ENCODE measurements around the gene GPR33.
"Not testable (repeated sequence)": the region's sequence is repeated elsewhere in the genome, so short reads cannot be mapped to it uniquely, and the experiment has no call there.

The GPR33 gene

GRCh38 chr14:31492759-31493498 lies 5.1 kb upstream of the GPR33 start:
- Histone ChIP-seq H3K27me3 (ENCODE audit: control insufficient read depth, insufficient read depth, low read length) (no peaks in the 10 kb centered on the region), H3K4me1 (ENCODE audit: control insufficient read depth, insufficient read depth, low read length) (no peaks in the 10 kb centered on the region), H3K9ac (ENCODE audit: low read depth, low read length) (no peak overlapping the region), H3K36me3 (ENCODE audit: control insufficient read depth, insufficient read depth, low read length) (no peaks in the 10 kb centered on the region), H3K4me3 (ENCODE audit: low read depth, low read length) (no peak overlapping the region), H3K9me3 (ENCODE audit: control insufficient read depth, insufficient read depth, low read length) (no peaks in the 10 kb centered on the region)

GRCh38 chr14:31489691-31490090 lies 1.9 kb upstream of the GPR33 start:
- H3K4me3 ChIP-seq (ENCODE audit: low read depth, low read length) = no peak overlapping the region
- H3K9me3 ChIP-seq (ENCODE audit: control insufficient read depth, insufficient read depth, low read length) = no peaks in the 10 kb centered on the region
- no peak overlapping the region for H3K9ac ChIP-seq (ENCODE audit: low read depth, low read length)
- no peaks in the 10 kb centered on the region for H3K4me1 ChIP-seq (ENCODE audit: control insufficient read depth, insufficient read depth, low read length)
- H3K36me3 ChIP-seq (ENCODE audit: control insufficient read depth, insufficient read depth, low read length) = no peaks in the 10 kb centered on the region
- H3K27me3 ChIP-seq (ENCODE audit: control insufficient read depth, insufficient read depth, low read length) = no peaks in the 10 kb centered on the region

- H3K4me3 ChIP-seq (ENCODE audit: low read depth, low read length) = no peak overlapping the region
- H3K27me3 ChIP-seq (ENCODE audit: control insufficient read depth, insufficient read depth, low read length) = no peaks in the 10 kb centered on the region
- H3K9ac ChIP-seq (ENCODE audit: low read depth, low read length) = no peak overlapping the region
- no peaks in the 10 kb centered on the region for H3K4me1 ChIP-seq (ENCODE audit: control insufficient read depth, insufficient read depth, low read length)
- no peaks in the 10 kb centered on the region for H3K9me3 ChIP-seq (ENCODE audit: control insufficient read depth, insufficient read depth, low read length)
- no peaks in the 10 kb centered on the region for H3K36me3 ChIP-seq (ENCODE audit: control insufficient read depth, insufficient read depth, low read length)
Observed at GRCh38 chr14:31486764-31487163, 1.1 kb downstream of the GPR33 start.

- Histone ChIP-seq H3K36me3 (ENCODE audit: control insufficient read depth, insufficient read depth, low read length) (no peaks in the 10 kb centered on the region), H3K4me3 (ENCODE audit: low read depth, low read length) (no peak overlapping the region), H3K9me3 (ENCODE audit: control insufficient read depth, insufficient read depth, low read length) (no peaks in the 10 kb centered on the region), H3K9ac (ENCODE audit: low read depth, low read length) (no peak overlapping the region), H3K4me1 (ENCODE audit: control insufficient read depth, insufficient read depth, low read length) (no peaks in the 10 kb centered on the region), H3K27me3 (ENCODE audit: control insufficient read depth, insufficient read depth, low read length) (no peaks in the 10 kb centered on the region)
Observed at GRCh38 chr14:31484754-31485153, 3.1 kb downstream of the GPR33 start.

GRCh38 chr14:31480156-31480555 lies 7.7 kb downstream of the GPR33 start:
- H3K9ac ChIP-seq (ENCODE audit: low read depth, low read length) = no peak overlapping the region
- H3K9me3 ChIP-seq (ENCODE audit: control insufficient read depth, insufficient read depth, low read length) = no peaks in the 10 kb centered on the region
- H3K4me1 ChIP-seq (ENCODE audit: control insufficient read depth, insufficient read depth, low read length) = no peaks in the 10 kb centered on the region
- H3K36me3 ChIP-seq (ENCODE audit: control insufficient read depth, insufficient read depth, low read length) = no peaks in the 10 kb centered on the region
- no peaks in the 10 kb centered on the region for H3K27me3 ChIP-seq (ENCODE audit: control insufficient read depth, insufficient read depth, low read length)
- no peak overlapping the region for H3K4me3 ChIP-seq (ENCODE audit: low read depth, low read length)

- Histone ChIP-seq H3K9ac (ENCODE audit: low read depth, low read length) (no peak overlapping the region), H3K4me3 (ENCODE audit: low read depth, low read length) (no peak overlapping the region), H3K36me3 (ENCODE audit: control insufficient read depth, insufficient read depth, low read length) (no peaks in the 10 kb centered on the region), H3K27me3 (ENCODE audit: control insufficient read depth, insufficient read depth, low read length) (no peaks in the 10 kb centered on the region), H3K4me1 (ENCODE audit: control insufficient read depth, insufficient read depth, low read length) (no peaks in the 10 kb centered on the region), H3K9me3 (ENCODE audit: control insufficient read depth, insufficient read depth, low read length) (no peaks in the 10 kb centered on the region)
Observed at GRCh38 chr14:31479027-31479426, 8.8 kb downstream of the GPR33 start.

GRCh38 chr14:31477248-31477647 lies 10.6 kb downstream of the GPR33 start:
- no peaks in the 10 kb centered on the region for H3K27me3 ChIP-seq (ENCODE audit: control insufficient read depth, insufficient read depth, low read length)
- no peak overlapping the region for H3K9ac ChIP-seq (ENCODE audit: low read depth, low read length)
- H3K9me3 ChIP-seq (ENCODE audit: control insufficient read depth, insufficient read depth, low read length) = no peaks in the 10 kb centered on the region

GRCh38 chr14:31476131-31476866 lies 11.5 kb downstream of the GPR33 start:
- no peaks in the 10 kb centered on the region for H3K36me3 ChIP-seq (ENCODE audit: control insufficient read depth, insufficient read depth, low read length)
- H3K27me3 ChIP-seq (ENCODE audit: control insufficient read depth, insufficient read depth, low read length) = no peaks in the 10 kb centered on the region
- no peaks in the 10 kb centered on the region for H3K4me1 ChIP-seq (ENCODE audit: control insufficient read depth, insufficient read depth, low read length)
- H3K9ac ChIP-seq (ENCODE audit: low read depth, low read length) = no peak overlapping the region
- no peaks in the 10 kb centered on the region for H3K9me3 ChIP-seq (ENCODE audit: control insufficient read depth, insufficient read depth, low read length)
- H3K4me3 ChIP-seq (ENCODE audit: low read depth, low read length) = no peak overlapping the region

More at GRCh38 chr14:31477248-31477647, 10.6 kb downstream of the GPR33 start:
- no peaks in the 10 kb centered on the region for H3K36me3 ChIP-seq (ENCODE audit: control insufficient read depth, insufficient read depth, low read length)
- H3K4me1 ChIP-seq (ENCODE audit: control insufficient read depth, insufficient read depth, low read length) = no peaks in the 10 kb centered on the region
- no peak overlapping the region for H3K4me3 ChIP-seq (ENCODE audit: low read depth, low read length)

GRCh38 chr14:31466554-31466953 lies 21.3 kb downstream of the GPR33 start:
- Histone ChIP-seq H3K36me3 (ENCODE audit: control insufficient read depth, insufficient read depth, low read length) (no peaks in the 10 kb centered on the region), H3K4me3 (ENCODE audit: low read depth, low read length) (no peak overlapping the region), H3K27me3 (ENCODE audit: control insufficient read depth, insufficient read depth, low read length) (no peaks in the 10 kb centered on the region), H3K9ac (ENCODE audit: low read depth, low read length) (no peak overlapping the region), H3K4me1 (ENCODE audit: control insufficient read depth, insufficient read depth, low read length) (no peaks in the 10 kb centered on the region), H3K9me3 (ENCODE audit: control insufficient read depth, insufficient read depth, low read length) (no peaks in the 10 kb centered on the region)

GRCh38 chr14:31465111-31465510 lies 22.7 kb downstream of the GPR33 start:
- no peak overlapping the region for H3K9ac ChIP-seq (ENCODE audit: low read depth, low read length)
- no peak overlapping the region for H3K4me3 ChIP-seq (ENCODE audit: low read depth, low read length)
- no peaks in the 10 kb centered on the region for H3K27me3 ChIP-seq (ENCODE audit: control insufficient read depth, insufficient read depth, low read length)
- no peaks in the 10 kb centered on the region for H3K9me3 ChIP-seq (ENCODE audit: control insufficient read depth, insufficient read depth, low read length)
- no peaks in the 10 kb centered on the region for H3K36me3 ChIP-seq (ENCODE audit: control insufficient read depth, insufficient read depth, low read length)
- no peaks in the 10 kb centered on the region for H3K4me1 ChIP-seq (ENCODE audit: control insufficient read depth, insufficient read depth, low read length)

GRCh38 chr14:31462450-31462849 lies 25.4 kb downstream of the GPR33 start:
- not testable (repeated sequence) for H3K4me1 ChIP-seq (ENCODE audit: control insufficient read depth, insufficient read depth, low read length); H3K36me3 ChIP-seq (ENCODE audit: control insufficient read depth, insufficient read depth, low read length); H3K9me3 ChIP-seq (ENCODE audit: control insufficient read depth, insufficient read depth, low read length)

GRCh38 chr14:31461545-31461944 lies 26.3 kb downstream of the GPR33 start:
- no peak overlapping the region for H3K9ac ChIP-seq (ENCODE audit: low read depth, low read length)
- no peaks in the 10 kb centered on the region for H3K27me3 ChIP-seq (ENCODE audit: control insufficient read depth, insufficient read depth, low read length)
- H3K4me1 ChIP-seq (ENCODE audit: control insufficient read depth, insufficient read depth, low read length) = no peaks in the 10 kb centered on the region
- no peaks in the 10 kb centered on the region for H3K9me3 ChIP-seq (ENCODE audit: control insufficient read depth, insufficient read depth, low read length)
- no peak overlapping the region for H3K4me3 ChIP-seq (ENCODE audit: low read depth, low read length)
- no peaks in the 10 kb centered on the region for H3K36me3 ChIP-seq (ENCODE audit: control insufficient read depth, insufficient read depth, low read length)

More at GRCh38 chr14:31462450-31462849, 25.4 kb downstream of the GPR33 start:
- H3K9ac ChIP-seq (ENCODE audit: low read depth, low read length); H3K4me3 ChIP-seq (ENCODE audit: low read depth, low read length); H3K27me3 ChIP-seq (ENCODE audit: control insufficient read depth, insufficient read depth, low read length): not testable (repeated sequence)

Measured in iPS-15b (cell line).